H1 (cell line): ENCODE measurements around the gene TMEM128. TPM values are rescaled to one million over a fixed set of nuclear protein-coding genes. Genes with fewer than 3 reads are reported as not detected.

Experiments
- CTCF ChIA-PET: fragments of 300-600 bp; sonication (Branson Sonifier 250); formaldehyde crosslinking; loops from one replicate; lab custom pipeline; 2021; ENCODE audit not compliant: partially characterized antibody; lab: Charles Lee
- POLR2A ChIA-PET: fragments of 300-600 bp; sonication (Branson Sonifier 250); formaldehyde crosslinking; loops from one replicate; lab custom pipeline; 2021; ENCODE audit warnings: inconsistent platforms; ENCODE audit not compliant: partially characterized antibody; lab: Charles Lee
- DNase-seq, 2 experiments: peaks; one replicate each; pipeline versions ENCODE4 v3.0.0 to v3.0.0-alpha.2; 2010 to 2022; ENCODE audit warnings: low spot score in 2 of 2, low read depth in 1 of 2, mixed read lengths in 1 of 2
- FAIRE-seq: peaks from 2 replicates; lab custom pipeline; 2011; peaks lifted over from hg19 to GRCh38; lab: Jason Lieb, UNC
- H2AFZ ChIP-seq: 2 replicates; pipeline ENCODE4 v1.8.1; 2012; ENCODE audit warnings: low read length, inconsistent platforms
- H2AK5ac ChIP-seq: 2 replicates; pipeline ENCODE4 v1.6.1; 2013; ENCODE audit warnings: low read depth, low read length
- H2BK120ac ChIP-seq: replicated peaks from 2 replicates; pipeline ENCODE3; 2013; ENCODE audit warnings: low read depth, low read length, inconsistent platforms
- H2BK12ac ChIP-seq: 2 replicates; pipeline ENCODE4 v1.6.1; 2013; ENCODE audit warnings: low read depth, low read length
- H2BK15ac ChIP-seq: 2 replicates; pipeline ENCODE4 v1.6.1; 2013; ENCODE audit warnings: low read length
- H2BK20ac ChIP-seq: 2 replicates; pipeline ENCODE4 v1.6.1; 2013; ENCODE audit warnings: low read length
- H2BK5ac ChIP-seq: 2 replicates; pipeline ENCODE4 v1.6.1; 2013; ENCODE audit warnings: low read depth, low read length
- H3K14ac ChIP-seq: 2 replicates; pipeline ENCODE4 v1.6.1; 2013; ENCODE audit warnings: inconsistent platforms; ENCODE audit not compliant: insufficient read length
- H3K18ac ChIP-seq: 2 replicates; pipeline ENCODE4 v1.6.1; 2013; ENCODE audit warnings: low read length; ENCODE audit errors: extremely low read depth
- H3K23ac ChIP-seq: 2 replicates; pipeline ENCODE4 v1.6.1; 2013; ENCODE audit warnings: inconsistent platforms; ENCODE audit not compliant: insufficient read length
- H3K23me2 ChIP-seq: 2 replicates; pipeline ENCODE4 v1.6.1; 2013; ENCODE audit warnings: low read depth, low read length
- H3K27ac ChIP-seq: 2 replicates; pipeline ENCODE4 v1.6.1; 2011; ENCODE audit warnings: low read depth, low read length, inconsistent platforms
- H3K27me3 ChIP-seq, 4 experiments: replicated peaks in 1 of 4; 1 replicate in 1 of 4; 2 replicates in 3 of 4; pipeline versions ENCODE4 v1.6.1 to v1.8.1; 2011 to 2013; ENCODE audit warnings: low read length in 3 of 4, mild to moderate bottlenecking in 3 of 4, inconsistent platforms in 2 of 4, mixed read lengths in 2 of 4, moderate library complexity in 1 of 4; ENCODE audit not compliant: control insufficient read depth in 3 of 4, insufficient read depth in 3 of 4; ENCODE audit errors: extremely low read depth in 1 of 4
- H3K36me3 ChIP-seq, 4 experiments: 2 replicates each; pipeline versions ENCODE4 v1.6.1 to v1.8.1; 2011 to 2013; ENCODE audit warnings: mild to moderate bottlenecking in 4 of 4, low read length in 3 of 4, moderate library complexity in 2 of 4, control low read depth in 1 of 4, inconsistent platforms in 1 of 4; ENCODE audit not compliant: insufficient read depth in 4 of 4, control insufficient read depth in 2 of 4
- H3K4ac ChIP-seq: replicated peaks from 2 replicates; pipeline ENCODE3; 2013; ENCODE audit warnings: low read length, low read depth, mixed read lengths, inconsistent platforms; ENCODE audit not compliant: insufficient read length
- H3K4me1 ChIP-seq, 4 experiments: replicated peaks in 1 of 4; 1 replicate in 1 of 4; 2 replicates in 3 of 4; pipeline versions ENCODE4 v1.6.1 to v1.8.1; 2011 to 2013; ENCODE audit warnings: low read length in 3 of 4, inconsistent platforms in 2 of 4, mixed read lengths in 1 of 4; ENCODE audit not compliant: insufficient read depth in 4 of 4, control insufficient read depth in 3 of 4
- H3K4me2 ChIP-seq, 2 experiments: 2 replicates each; pipeline versions ENCODE4 v1.6.1 to v1.8.1; 2011 to 2013; ENCODE audit warnings: low read depth in 2 of 2, low read length in 2 of 2, control low read depth in 1 of 2, inconsistent platforms in 1 of 2, mild to moderate bottlenecking in 1 of 2; ENCODE audit not compliant: insufficient read depth in 1 of 2
- H3K4me3 ChIP-seq, 4 experiments: fragments of 200-600, 300-600 bp in 1 of 4; sonication (generic), shearing (Covaris generic), sonication (Bioruptor Twin) in 1 of 4; 2 replicates each; pipeline versions ENCODE4 v1.5.1 to v1.8.1; 2011 to 2016; ENCODE audit warnings: low read length in 4 of 4, low read depth in 3 of 4, control low read depth in 2 of 4, inconsistent platforms in 2 of 4, mild to moderate bottlenecking in 2 of 4, mixed read lengths in 1 of 4, moderate library complexity in 1 of 4; ENCODE audit not compliant: insufficient read depth in 2 of 4; ENCODE audit errors: extremely low read depth in 1 of 4
- H3K56ac ChIP-seq: replicated peaks from 2 replicates; pipeline ENCODE3; 2013; ENCODE audit warnings: low read depth, mild to moderate bottlenecking, mixed read lengths, low read length, inconsistent platforms; ENCODE audit not compliant: insufficient read length
- H3K79me1 ChIP-seq: 2 replicates; pipeline ENCODE4 v1.6.1; 2013; ENCODE audit warnings: low read depth, low read length, control low read depth
- H3K79me2 ChIP-seq, 2 experiments: 2 replicates each; pipeline versions ENCODE4 v1.6.1 to v1.8.1; 2012 to 2013; ENCODE audit warnings: low read length in 2 of 2, mild to moderate bottlenecking in 2 of 2, inconsistent platforms in 1 of 2; ENCODE audit not compliant: insufficient read depth in 2 of 2, control insufficient read depth in 1 of 2
- H3K9ac ChIP-seq, 4 experiments: replicated peaks in 1 of 4; 1 replicate in 1 of 4; 2 replicates in 3 of 4; pipeline versions ENCODE4 v1.6.1 to v1.8.1; 2011 to 2013; ENCODE audit warnings: low read depth in 3 of 4, low read length in 3 of 4, control low read depth in 2 of 4, mild to moderate bottlenecking in 2 of 4, moderate library complexity in 2 of 4, inconsistent platforms in 1 of 4; ENCODE audit errors: extremely low read depth in 1 of 4
- H3K9me3 ChIP-seq, 2 experiments: 2 replicates each; pipeline versions ENCODE4 v1.6.1 to v1.8.1; 2012 to 2013; ENCODE audit warnings: mild to moderate bottlenecking in 2 of 2, moderate library complexity in 2 of 2, control low read depth in 1 of 2, inconsistent platforms in 1 of 2, low read depth in 1 of 2, low read length in 1 of 2, mixed read lengths in 1 of 2; ENCODE audit not compliant: insufficient read depth in 2 of 2
- H4K20me1 ChIP-seq, 2 experiments: replicated peaks in 1 of 2; 2 replicates each; pipeline versions ENCODE3 to v1.8.1; 2011 to 2013; ENCODE audit warnings: inconsistent platforms in 2 of 2, low read length in 2 of 2, mild to moderate bottlenecking in 1 of 2; ENCODE audit not compliant: insufficient read depth in 2 of 2, control insufficient read depth in 1 of 2
- H4K5ac ChIP-seq: 2 replicates; pipeline ENCODE4 v1.6.1; 2013; ENCODE audit warnings: low read length, low read depth, mixed read lengths, inconsistent platforms; ENCODE audit not compliant: insufficient read length
- H4K8ac ChIP-seq: 2 replicates; pipeline ENCODE4 v1.8.0; 2013; ENCODE audit warnings: mild to moderate bottlenecking, moderate library complexity, low read length, inconsistent platforms; ENCODE audit not compliant: insufficient read depth; ENCODE audit errors: extremely low read depth
- H4K91ac ChIP-seq: replicated peaks from 2 replicates; pipeline ENCODE3; 2013; ENCODE audit warnings: low read length, mixed read lengths, inconsistent platforms; ENCODE audit not compliant: insufficient read length
- BRCA1 ChIP-seq: IDR thresholded peaks from 2 replicates; pipeline ENCODE4 v1.6.1; 2012; ENCODE audit warnings: low read depth, low read length, improper control_type of control experiment
- CHD2 ChIP-seq: IDR thresholded peaks from 2 replicates; pipeline ENCODE4 v1.6.1; 2012; ENCODE audit warnings: low read length, improper control_type of control experiment
- EGR1 ChIP-seq: IDR thresholded peaks from 2 replicates; pipeline ENCODE4 v1.6.1; 2011; ENCODE audit warnings: low read depth, low read length, borderline replicate concordance
- KDM1A ChIP-seq: fragments of 200-600, 300-600 bp; sonication (generic); IDR thresholded peaks from 2 replicates; pipeline ENCODE4 v1.7.1; 2016; ENCODE audit warnings: mild to moderate bottlenecking, low read length, borderline replicate concordance
- POLR2A ChIP-seq, 2 experiments: IDR thresholded peaks; 1 replicate in 1 of 2; 2 replicates in 1 of 2; pipeline ENCODE4 v1.6.1; 2011; ENCODE audit warnings: low read depth in 2 of 2, low read length in 2 of 2, mild to moderate bottlenecking in 2 of 2; ENCODE audit errors: control extremely low read depth in 1 of 2
- POU5F1 ChIP-seq: IDR thresholded peaks from 2 replicates; pipeline ENCODE4 v1.6.1; 2011; ENCODE audit warnings: low read depth, mild to moderate bottlenecking, low read length, moderate library complexity
- RAD21 ChIP-seq, 2 experiments: IDR thresholded peaks in 1 of 2; conservative IDR thresholded peaks in 1 of 2; 2 replicates each; pipeline ENCODE4 v1.6.1; 2011; ENCODE audit warnings: low read depth in 2 of 2, low read length in 2 of 2, improper control_type of control experiment in 1 of 2, inconsistent platforms in 1 of 2, mild to moderate bottlenecking in 1 of 2, moderate library complexity in 1 of 2
- RBBP5 ChIP-seq: IDR thresholded peaks from 2 replicates; pipeline ENCODE4 v1.7.1; 2012; ENCODE audit warnings: low read depth, mild to moderate bottlenecking, inconsistent platforms, low read length, moderate library complexity, borderline replicate concordance
- RXRA ChIP-seq: IDR thresholded peaks from 2 replicates; pipeline ENCODE4 v1.6.1; 2011; ENCODE audit warnings: low read depth, mild to moderate bottlenecking, low read length, moderate library complexity; ENCODE audit not compliant: insufficient read depth
- SIN3A ChIP-seq, 2 experiments: IDR thresholded peaks in 1 of 2; conservative IDR thresholded peaks in 1 of 2; 2 replicates each; pipeline ENCODE4 v1.6.1; 2011 to 2012; ENCODE audit warnings: low read length in 2 of 2, improper control_type of control experiment in 1 of 2, low read depth in 1 of 2, mild to moderate bottlenecking in 1 of 2
- SP4 ChIP-seq: IDR thresholded peaks from 2 replicates; pipeline ENCODE4 v1.6.1; 2012; ENCODE audit warnings: low read length, inconsistent platforms
- TBP ChIP-seq: IDR thresholded peaks from 2 replicates; pipeline ENCODE4 v1.6.1; 2011; ENCODE audit warnings: low read depth, low read length, improper control_type of control experiment
- USF2 ChIP-seq: IDR thresholded peaks from 2 replicates; pipeline ENCODE4 v1.6.1; 2011; ENCODE audit warnings: low read length, improper control_type of control experiment
- polyA plus RNA-seq, 7 experiments: library from polyadenylated mRNA; depleted of rRNA in 3 of 7; stranded (reverse) in 5 of 7; unstranded in 2 of 7; fragments of >200 nt in 5 of 7; fragments of 200-250 nt in 2 of 7; gene quantifications; 1 replicate in 5 of 7; 2 replicates in 1 of 7; 4 replicates in 1 of 7; pipeline versions ENCODE4 v1.2.1 to v1.2.3, GENCODE V29; 2011 to 2013; ENCODE audit warnings: missing spikeins in 2 of 7, mixed read lengths in 2 of 7
- total RNA-seq: library from RNA; stranded (reverse); fragmentation: NEBNext Ultra II Directional; extraction: Animal tissue kit (Norgen Biotek cat#: 25700); gene quantifications from 2 replicates; pipeline ENCODE4 v1.2.1, GENCODE V29; 2021
- TF ChIP-seq, protein P1 (sequence below): IDR thresholded peaks from 2 replicates; pipeline ENCODE4 v1.6.1; 2011; ENCODE audit warnings: low read depth, mild to moderate bottlenecking, low read length; ENCODE audit not compliant: insufficient read depth

TMEM128 gene
- total and polyA plus RNA-seq, 2 of the 8 experiments (the other 6 are each of a cell fraction or from before 2014, with no cell fraction given) = 17.7 to 33.6 TPM

GRCh38 chr4:4288098-4288497 lies 40.1 kb upstream of the TMEM128 start:
- peaks cover 7 to 28% (median 22%) of the 10 kb centered on the region in 4 experiments for H3K36me3 ChIP-seq
- FAIRE-seq (no peak), DNase-seq (no peak)
- H2BK20ac ChIP-seq = no peak overlapping the region
- ChIA-PET CTCF (interaction anchor here (0.6 kb wide), 1 partner anchor 67 kb away, joined by 3 read pairs; no protein-coding TSS in a partner anchor), POLR2A (interaction anchor here (0.9 kb wide), 1 partner anchor 31 kb away, joined by 5 read pairs; no protein-coding TSS in a partner anchor)
- no peak overlapping the region for H3K56ac ChIP-seq
- no peak overlapping the region for H3K14ac ChIP-seq
- H4K5ac ChIP-seq = no peak overlapping the region
- H3K18ac ChIP-seq = no peak overlapping the region
- H2BK12ac ChIP-seq = no peak overlapping the region
- no peak overlapping the region for H3K27ac ChIP-seq
- H4K8ac ChIP-seq = no peak overlapping the region
- H2BK120ac ChIP-seq = no peak overlapping the region
- no peak overlapping the region for H2BK5ac ChIP-seq
- H3K4me3 ChIP-seq = no peak overlapping the region
- peaks cover 0 to 15% (median 4%) of the 10 kb centered on the region in 4 experiments; a peak in 4 of 7 replicates for H3K4me1 ChIP-seq
- no peak overlapping the region for H2AK5ac ChIP-seq
- H2AFZ ChIP-seq = no peak overlapping the region
- no peak overlapping the region for H4K91ac ChIP-seq
- no peak overlapping the region for H3K23ac ChIP-seq
- peaks cover 16% of the 10 kb centered on the region for H3K79me1 ChIP-seq
- no peaks in the 10 kb centered on the region for H3K27me3 ChIP-seq
- H3K79me2 ChIP-seq = peaks cover 15 to 65% of the 10 kb centered on the region in 2 experiments
- peaks cover 0 to 27% of the 10 kb centered on the region in 2 experiments for H4K20me1 ChIP-seq
- H2BK15ac ChIP-seq = no peak overlapping the region
- H3K4me2 ChIP-seq = no peak overlapping the region; a peak in 1 of 4 replicates
- no peaks in the 10 kb centered on the region for H3K9me3 ChIP-seq
- H3K4ac ChIP-seq = no peak overlapping the region
- no peak overlapping the region for H3K9ac ChIP-seq
- peaks cover 16% of the 10 kb centered on the region for H3K23me2 ChIP-seq
- no peak for TF ChIP-seq BRCA1
- TF ChIP-seq KDM1A = no peak
- TF ChIP-seq, protein P1, sequence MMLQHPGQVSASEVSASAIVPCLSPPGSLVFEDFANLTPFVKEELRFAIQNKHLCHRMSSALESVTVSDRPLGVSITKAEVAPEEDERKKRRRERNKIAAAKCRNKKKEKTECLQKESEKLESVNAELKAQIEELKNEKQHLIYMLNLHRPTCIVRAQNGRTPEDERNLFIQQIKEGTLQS = no peak
- no peak for TF ChIP-seq EGR1
- no peak for TF ChIP-seq RBBP5
- no peak for TF ChIP-seq RAD21 (IDR thresholded peaks at IDR 0.05 in 1 of 2, conservative IDR thresholded peaks at IDR 0.05 in 1 of 2; ENCODE audit: low read depth in 2 of 2, low read length in 2 of 2)
- TF ChIP-seq SP4 = no peak
- TF ChIP-seq CHD2 = no peak
- no peak for TF ChIP-seq RXRA
- TF ChIP-seq TBP = no peak
- TF ChIP-seq POLR2A (IDR thresholded peaks at IDR 0.05; ENCODE audit: control extremely low read depth in 1 of 2, low read depth in 2 of 2, low read length in 2 of 2) = no peak
- TF ChIP-seq SIN3A (conservative IDR thresholded peaks at IDR 0.05 in 1 of 2, IDR thresholded peaks at IDR 0.05 in 1 of 2; ENCODE audit: low read depth in 1 of 2, low read length in 2 of 2) = no peak
- no peak for TF ChIP-seq USF2
- TF ChIP-seq POU5F1 = no peak
